Heart right ventricle (tissue), 16 donors: ENCODE measurements around the gene PPOX. TPM values are rescaled to one million over a fixed set of nuclear protein-coding genes. Genes with fewer than 3 reads are reported as not detected.

Source experiments
- ATAC-seq, 8 donors: fragments of 200-7000 bp; cut with Tn5 transposase; one replicate each; pipeline ENCODE4 v1.9.1; 2020; ENCODE audit warnings: mild to moderate bottlenecking in 8 of 8, moderate library complexity in 8 of 8, moderate number of reproducible peaks in 1 of 8
- DNase-seq, 2 donors: peaks; one replicate each; pipeline ENCODE4 v3.0.0-alpha.2; 2020
- H3K27ac ChIP-seq, 10 donors: fragments of 200-600 bp; sonication (generic) in 2 of 10; one replicate each; pipeline versions ENCODE4 v1.5.0 to v1.8.0; 2020 to 2022; ENCODE audit warnings: mild to moderate bottlenecking in 3 of 10
- H3K27me3 ChIP-seq, 7 donors: fragments of 200-600 bp; one replicate each; pipeline ENCODE4 v1.8.0; 2021 to 2022; ENCODE audit warnings: mild to moderate bottlenecking in 2 of 7
- H3K36me3 ChIP-seq, 9 donors: fragments of 200-600 bp; sonication (generic) in 1 of 9; one replicate each; pipeline versions ENCODE4 v1.5.0 to v1.8.0; 2020 to 2022; ENCODE audit warnings: mild to moderate bottlenecking in 2 of 9
- H3K4me1 ChIP-seq, 9 donors: fragments of 200-600 bp; sonication (generic) in 1 of 9; one replicate each; pipeline versions ENCODE4 v1.5.0 to v1.8.0; 2020 to 2022; ENCODE audit warnings: mild to moderate bottlenecking in 4 of 9
- H3K4me3 ChIP-seq, 10 donors: fragments of 200-600 bp; sonication (generic) in 2 of 10; one replicate each; pipeline versions ENCODE4 v1.5.0 to v1.8.0; 2020 to 2022; ENCODE audit warnings: mild to moderate bottlenecking in 7 of 10, moderate library complexity in 2 of 10
- H3K9me3 ChIP-seq, 11 donors: fragments of 200-600 bp in 10 of 11; sonication (generic) in 2 of 11; one replicate each; pipeline versions ENCODE4 v1.5.0 to v1.8.0; 2013 to 2022; ENCODE audit warnings: mild to moderate bottlenecking in 2 of 11, control low read depth in 1 of 11, moderate library complexity in 1 of 11
- WGBS, 2 donors: extraction: QIAGEN DNeasy Blood & Tissue Kit; methylation state at CpG; one replicate each; pipeline ENCODE4 v1.1.7; 2013; ENCODE audit warnings: inconsistent platforms in 1 of 2; 5-methylcytosine and 5-hydroxymethylcytosine counted together
- intact Hi-C, 10 donors: fragments of 100-400 bp; cut with DNase I; formaldehyde crosslinking; loops; one replicate each; pipeline versions ENCODE4 v1.11.1 to v1.14.2; 2022
- polyA plus RNA-seq, 2 donors: library from polyadenylated mRNA; stranded (reverse); fragments of 200-250 nt; gene quantifications; one replicate each; pipeline ENCODE4 v1.2.3, GENCODE V29; 2013
- total RNA-seq, 10 donors: library from RNA; stranded (reverse); fragmentation: NEBNext Ultra II Directional in 3 of 10; extraction: Animal tissue kit (Norgen Biotek cat#: 25700) in 3 of 10; gene quantifications; one replicate each; pipeline versions ENCODE4 v1.2.1 to v1.2.4, GENCODE V29; 2021 to 2023
- TF ChIP-seq, protein P1 (sequence below), 9 donors: fragments of 200-600 bp; sonication (generic) in 2 of 9; IDR thresholded peaks; one replicate each; pipeline versions ENCODE4 v1.5.0 to v1.8.0; 2021 to 2022; ENCODE audit warnings: antibody characterized with exemption in 9 of 9, mild to moderate bottlenecking in 5 of 9, moderate library complexity in 1 of 9
- donor health status: Arrhythmogenic right ventricular cardiomyopathy.
- donor health status: ischemic (EF 13 %, LVEDD 7.1; RV severe dilation, severe dysfunction).
- donor health status: healthy with polysubstance abuse.
- donor health status: DM: no; HTN: yes; CAD: no.
- donor health status: DM: no; HTN: no; CAD: no.
- donor health status: ischemic (EF 25% LVEDD 6.9; RV normal size, moderate dysfunction).
- donor health status: ischemic (EF 25% LVEDD 5.7; RV mildly dilated, moderate dysfunction).
- donor health status: healthy.
- donor health status: DM: yes; HTN: yes; CAD: no.
- donor health status: Ischemic cardiomyopathy.
- donor health status: ischemic (EF 35%, LVEDD 5.7; RV mildly dilated, moderate dysfunction).
- donor health status: nonischemic (EF 11% LVEDD 7.7; RV severe dilation, severe dysfunction).
- donor health status: DM: yes; HTN: yes; CAD: no.
- donor health status: PGD.
- donor health status: ischemic (EF 29% LVEDD 5.4; RV normal size, mild dysfunction).
- donor health status: nonischemic (EF 23%, LVEDD 6.1; RV moderate dilation, normal function).

PPOX gene
- total and polyA plus RNA-seq, 12 donors = 8.5 to 58.5 (median 15.0) TPM

DNA sequence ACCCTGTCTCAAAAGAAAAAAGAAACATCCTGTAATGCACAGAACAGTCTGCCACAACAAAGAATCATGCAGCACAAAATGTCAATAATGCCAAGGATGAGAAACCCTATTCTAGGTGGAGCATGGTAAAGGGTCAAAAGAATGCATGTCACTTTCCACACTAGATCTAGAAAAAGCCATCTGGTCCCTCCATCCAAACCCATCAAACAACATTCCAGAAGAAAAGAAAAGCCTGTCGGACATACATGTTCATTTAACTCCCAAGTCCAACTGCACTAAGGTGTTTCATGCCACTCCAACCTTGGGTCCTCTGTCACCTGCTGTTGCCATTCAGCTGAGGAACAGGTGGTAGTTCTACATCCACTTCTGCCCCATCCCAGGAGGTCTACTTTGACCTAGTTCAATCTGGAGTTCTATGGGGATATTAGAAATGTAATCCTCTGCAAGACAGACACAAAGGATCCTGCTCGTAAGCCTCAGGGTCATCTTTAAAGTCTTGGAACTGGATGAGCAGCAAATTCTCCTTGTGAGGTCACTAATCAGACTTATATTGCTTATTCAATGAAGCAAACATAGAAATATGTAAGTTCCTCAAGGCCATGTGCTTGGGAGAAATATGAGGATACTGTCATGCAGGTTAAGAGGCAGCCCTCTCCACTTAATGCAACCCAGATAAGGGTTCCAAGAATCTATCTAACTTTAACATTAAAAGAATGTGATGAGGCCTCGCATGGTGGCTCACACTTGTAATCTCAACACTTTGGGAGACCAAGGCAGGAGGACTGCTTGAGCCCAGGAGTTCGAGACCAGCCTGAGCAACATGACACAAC lies 37.4 kb upstream of the PPOX start:
- DNase-seq (no peak), ATAC-seq (no peak)
- TF ChIP-seq, protein P1, sequence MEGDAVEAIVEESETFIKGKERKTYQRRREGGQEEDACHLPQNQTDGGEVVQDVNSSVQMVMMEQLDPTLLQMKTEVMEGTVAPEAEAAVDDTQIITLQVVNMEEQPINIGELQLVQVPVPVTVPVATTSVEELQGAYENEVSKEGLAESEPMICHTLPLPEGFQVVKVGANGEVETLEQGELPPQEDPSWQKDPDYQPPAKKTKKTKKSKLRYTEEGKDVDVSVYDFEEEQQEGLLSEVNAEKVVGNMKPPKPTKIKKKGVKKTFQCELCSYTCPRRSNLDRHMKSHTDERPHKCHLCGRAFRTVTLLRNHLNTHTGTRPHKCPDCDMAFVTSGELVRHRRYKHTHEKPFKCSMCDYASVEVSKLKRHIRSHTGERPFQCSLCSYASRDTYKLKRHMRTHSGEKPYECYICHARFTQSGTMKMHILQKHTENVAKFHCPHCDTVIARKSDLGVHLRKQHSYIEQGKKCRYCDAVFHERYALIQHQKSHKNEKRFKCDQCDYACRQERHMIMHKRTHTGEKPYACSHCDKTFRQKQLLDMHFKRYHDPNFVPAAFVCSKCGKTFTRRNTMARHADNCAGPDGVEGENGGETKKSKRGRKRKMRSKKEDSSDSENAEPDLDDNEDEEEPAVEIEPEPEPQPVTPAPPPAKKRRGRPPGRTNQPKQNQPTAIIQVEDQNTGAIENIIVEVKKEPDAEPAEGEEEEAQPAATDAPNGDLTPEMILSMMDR (IDR thresholded peaks at IDR 0.05) = no peak
- Histone ChIP-seq H3K4me1 (peaks cover 2 to 58% (median 43%) of the 10 kb centered on the region in 9 donors), H3K27me3 (no peaks in the 10 kb centered on the region), H3K27ac (peak overlapping the region in 1 of 10 donors; percentile 89), H3K4me3 (no peak overlapping the region), H3K9me3 (no peaks in the 10 kb centered on the region), H3K36me3 (peaks cover 0 to 70% (median 28%) of the 10 kb centered on the region in 9 donors)
- intact Hi-C loops = loop anchor here in 1 of 10 donors (1.0 kb wide), 1 partner anchor 10 kb away; no protein-coding TSS in a partner anchor
- WGBS, 2 donors = 87 to 88% methylated on average over 4 of the region's 4 CpGs

DNA sequence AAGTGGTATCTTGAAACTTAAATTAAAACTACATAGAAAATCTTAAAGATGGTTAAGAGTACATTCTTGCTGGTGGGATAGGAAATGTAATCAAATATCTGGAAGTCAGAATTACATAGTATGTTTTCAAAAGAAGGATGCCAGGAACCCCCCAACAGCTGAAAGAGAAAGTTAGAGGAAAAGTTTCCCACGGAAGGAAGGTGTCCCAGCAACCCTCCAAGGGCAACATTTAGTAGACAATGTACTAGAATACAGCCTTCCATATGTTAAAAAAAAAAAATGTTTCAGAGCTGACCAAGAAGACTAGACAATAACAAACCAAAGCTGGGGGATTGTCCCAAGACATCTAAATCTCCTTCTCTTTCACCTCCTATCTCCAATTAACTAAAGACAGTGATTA lies 36.0 kb upstream of the PPOX start:
- Histone ChIP-seq H3K27ac (peak overlapping the region in 6 of 10 donors; percentile 12 to 99 (median 91)), H3K36me3 (peaks cover 0 to 62% (median 21%) of the 10 kb centered on the region in 9 donors), H3K27me3 (no peaks in the 10 kb centered on the region), H3K9me3 (no peaks in the 10 kb centered on the region), H3K4me3 (peak overlapping the region in 3 of 10 donors; percentile 56 to 85 (median 64)), H3K4me1 (peaks cover 4 to 67% (median 51%) of the 10 kb centered on the region in 9 donors)
- WGBS, 2 donors = 32 to 40% methylated on average over 1 of the region's 1 CpG
- ATAC-seq = no peak
- TF ChIP-seq, protein P1 (IDR thresholded peaks at IDR 0.05) = no peak
- no peak for DNase-seq
- intact Hi-C loops = loop anchor here in 3 of 10 donors (5.0 to 10.0 kb wide), 2 partner anchors 37 to 135 kb away; partner anchors contain the start of gene PPOX (in 1 of the 3)

DNA sequence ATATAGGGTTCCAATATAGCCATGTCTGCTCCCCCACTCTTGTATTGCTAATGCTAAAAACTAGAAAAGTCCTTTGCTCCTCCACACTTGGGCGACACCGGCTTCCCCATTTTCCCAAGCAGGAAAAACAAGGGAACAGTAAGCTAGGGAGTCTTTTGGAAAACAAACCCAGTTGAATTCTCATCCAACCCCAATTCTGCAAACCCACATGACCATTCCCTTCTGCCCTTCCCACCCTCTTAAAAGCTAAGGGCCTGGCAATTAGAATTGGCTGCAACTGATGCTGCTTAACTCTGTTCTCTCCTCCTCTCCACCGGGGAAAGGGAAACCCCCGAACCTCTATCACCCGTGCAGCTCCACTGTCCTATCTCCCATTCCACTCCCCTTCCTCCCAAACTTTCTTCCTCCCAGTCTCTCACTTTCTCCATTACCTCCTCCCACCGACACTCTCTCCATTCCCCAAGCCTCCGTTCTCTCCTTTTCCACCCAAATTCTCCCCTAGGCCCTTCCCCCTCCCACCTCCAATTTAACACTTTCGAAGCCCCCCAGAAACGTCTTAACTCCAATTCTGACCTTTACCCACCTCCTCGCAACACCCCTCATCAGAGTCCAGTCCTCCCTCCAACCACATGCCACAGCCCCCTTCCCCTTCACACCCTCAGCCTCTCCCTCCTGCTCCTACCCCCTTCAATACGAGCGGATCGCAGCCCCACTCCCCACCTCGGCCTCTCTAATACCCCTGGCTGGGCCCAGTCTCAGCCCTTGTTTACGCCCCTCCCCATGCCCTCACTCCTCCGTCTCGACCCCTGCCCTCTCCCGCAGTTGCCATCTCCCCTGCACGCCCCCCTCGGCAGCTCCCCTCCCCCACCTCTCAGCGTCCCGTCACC lies 34.5 kb upstream of the PPOX start:
- DNase-seq (no peak), ATAC-seq (peak in 4 of 8 donors; percentile 9 to 17 (median 14))
- 3 to 4% methylated on average over 22 of the region's 22 CpGs for WGBS, 2 donors
- peaks cover 4 to 68% (median 50%) of the 10 kb centered on the region in 9 donors for H3K4me1 ChIP-seq
- peak overlapping the region; percentile 89 to 99 (median 96) for H3K27ac ChIP-seq
- peaks cover 0 to 52% (median 15%) of the 10 kb centered on the region in 9 donors for H3K36me3 ChIP-seq
- intact Hi-C loops = loop anchor here in 5 of 10 donors (2.0 to 10.0 kb wide), 5 partner anchors 23 to 137 kb away; partner anchors contain the start of genes NDUFS2 (in 1 of the 5) and PPOX (in 1 of the 5)
- TF ChIP-seq, protein P1 (IDR thresholded peaks at IDR 0.05) = no peak
- no peaks in the 10 kb centered on the region for H3K27me3 ChIP-seq
- H3K9me3 ChIP-seq = no peaks in the 10 kb centered on the region
- peak overlapping the region; percentile 55 to 85 (median 74) for H3K4me3 ChIP-seq
